GM20431 (cell line): ENCODE results near the gene TENM4.

Source experiments
- in situ Hi-C: fragments of 300-500 bp; cut with MseI, MboI; formaldehyde crosslinking; loops from one replicate; pipeline ENCODE4 v1.15.0; 2020; ENCODE audit warnings: low sequenced_read_pairs; ENCODE audit not compliant: unreplicated experiment

The TENM4 gene

DNA sequence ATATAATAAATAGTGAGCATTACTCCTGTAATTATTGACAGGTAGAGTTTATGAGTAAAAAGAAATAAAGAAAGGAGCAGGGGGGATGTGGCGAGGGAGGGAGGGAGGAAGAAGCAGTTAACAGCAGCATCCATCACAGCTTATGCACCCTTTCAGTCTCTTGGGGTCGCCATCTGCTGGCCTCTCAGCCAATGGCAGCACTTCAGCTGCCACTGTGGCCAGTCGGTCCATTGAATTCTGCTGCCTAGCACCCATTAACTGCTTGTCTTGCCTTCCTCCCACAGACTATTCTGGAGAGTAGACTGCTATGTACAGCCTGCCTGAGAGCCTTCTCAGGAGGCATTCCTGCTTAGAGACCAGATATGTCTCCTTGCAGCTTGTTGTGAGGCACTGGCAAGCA lies 388.3 kb downstream of the TENM4 start:
- in situ Hi-C loops = loop anchor here (25.0 kb wide), 1 partner anchor 415 kb away; no protein-coding TSS in a partner anchor

DNA sequence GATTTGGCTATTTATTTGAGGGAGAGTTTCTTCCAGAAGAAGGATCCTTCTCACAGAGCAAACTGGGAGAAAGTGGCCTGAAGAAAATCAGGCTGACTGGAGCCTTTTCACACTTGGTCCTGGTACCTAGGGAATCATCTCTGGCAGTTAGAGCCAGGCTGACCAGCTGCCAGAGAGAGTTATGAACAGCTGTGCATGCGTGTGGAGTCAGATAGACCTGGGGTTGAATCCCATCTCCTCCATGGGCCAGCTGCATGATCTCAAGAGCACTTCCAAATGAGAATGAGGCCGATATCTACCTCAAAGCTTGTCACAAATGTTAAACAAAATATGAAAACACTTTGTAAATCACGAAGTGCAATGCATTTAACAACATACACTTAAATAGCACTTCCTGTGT lies 390.0 kb downstream of the TENM4 start:
- in situ Hi-C loops = loop anchor here (25.0 kb wide), 1 partner anchor 413 kb away; no protein-coding TSS in a partner anchor

DNA sequence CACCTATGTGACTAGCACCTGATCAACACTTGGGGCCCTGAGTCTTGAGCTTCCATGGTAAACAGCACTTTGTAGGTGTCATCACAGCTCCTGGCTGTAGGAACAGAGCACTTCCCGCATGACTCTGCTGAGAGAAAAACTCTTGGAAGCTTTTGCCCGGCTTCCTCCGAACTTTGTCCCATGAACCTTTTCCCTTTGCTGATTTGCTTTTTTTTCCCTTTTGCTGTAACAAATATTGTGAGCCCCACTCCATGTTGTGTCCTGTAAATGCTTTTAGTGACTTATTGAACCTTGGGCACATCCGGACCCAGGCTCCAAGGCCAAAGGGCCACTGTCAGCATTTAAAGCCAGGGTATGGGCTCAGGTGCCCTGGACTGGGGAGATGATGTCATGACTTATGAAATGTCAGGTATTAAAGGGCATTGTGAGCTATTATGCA lies 391.1 kb downstream of the TENM4 start:
- in situ Hi-C loops = loop anchor here (25.0 kb wide), 1 partner anchor 412 kb away; no protein-coding TSS in a partner anchor

DNA sequence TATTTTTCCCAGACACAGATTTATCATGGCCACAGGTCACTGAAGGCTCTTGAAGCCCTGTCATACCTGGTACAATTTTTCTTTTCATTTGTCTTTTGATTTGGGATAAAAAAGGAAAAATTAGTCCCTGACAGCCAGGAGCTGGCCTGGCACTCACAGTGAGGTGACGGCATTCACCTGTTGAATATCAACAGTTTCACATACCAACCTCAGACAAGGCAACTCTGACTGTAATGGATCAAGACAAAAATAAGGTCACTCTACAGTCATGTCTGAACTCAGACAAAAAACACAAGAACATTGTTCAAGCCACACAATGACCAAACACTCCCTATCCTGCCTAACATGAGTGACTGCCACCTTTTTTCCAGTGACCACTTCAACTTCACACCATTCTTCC lies 392.9 kb downstream of the TENM4 start:
- in situ Hi-C loops = no loop called here

DNA sequence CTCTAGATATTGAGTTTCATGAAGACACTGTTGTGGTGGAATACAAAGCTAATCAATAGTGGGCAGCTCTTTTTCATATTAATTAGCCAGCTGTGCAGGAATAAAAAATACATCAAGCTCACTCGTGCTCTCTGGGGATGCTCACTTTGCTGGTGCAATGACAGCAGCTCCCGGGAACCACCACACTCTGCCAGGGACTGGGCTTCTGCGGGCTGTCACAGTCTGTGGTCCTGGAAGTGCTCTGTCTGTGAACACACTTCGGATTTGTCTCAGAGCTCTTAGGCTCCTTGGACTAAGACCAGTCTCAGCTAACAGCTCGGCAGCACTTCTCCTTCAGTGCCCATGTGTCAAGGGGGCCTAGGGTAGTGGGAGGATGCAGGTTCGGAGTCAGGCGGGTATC lies 393.5 kb downstream of the TENM4 start:
- in situ Hi-C loops = no loop called here

DNA sequence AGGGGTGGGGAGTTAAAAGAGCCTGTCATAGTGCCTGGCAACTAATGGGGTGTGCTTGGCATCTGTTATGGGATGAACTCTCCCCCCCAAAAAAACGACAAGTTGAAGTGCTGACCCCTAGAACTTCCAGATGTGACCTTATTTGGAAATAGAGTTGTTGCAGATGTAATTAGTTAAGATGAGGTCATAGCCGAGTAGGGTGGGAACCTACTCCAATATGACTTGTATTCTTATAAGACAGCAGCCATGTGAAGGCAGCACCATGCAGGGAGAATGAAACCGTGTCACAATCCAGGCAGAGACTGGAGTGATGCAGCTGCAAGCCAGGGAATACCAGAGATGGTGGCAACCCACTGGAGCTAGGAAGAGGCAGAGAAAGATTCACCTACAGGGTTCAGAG lies 394.5 kb downstream of the TENM4 start:
- in situ Hi-C loops = no loop called here

DNA sequence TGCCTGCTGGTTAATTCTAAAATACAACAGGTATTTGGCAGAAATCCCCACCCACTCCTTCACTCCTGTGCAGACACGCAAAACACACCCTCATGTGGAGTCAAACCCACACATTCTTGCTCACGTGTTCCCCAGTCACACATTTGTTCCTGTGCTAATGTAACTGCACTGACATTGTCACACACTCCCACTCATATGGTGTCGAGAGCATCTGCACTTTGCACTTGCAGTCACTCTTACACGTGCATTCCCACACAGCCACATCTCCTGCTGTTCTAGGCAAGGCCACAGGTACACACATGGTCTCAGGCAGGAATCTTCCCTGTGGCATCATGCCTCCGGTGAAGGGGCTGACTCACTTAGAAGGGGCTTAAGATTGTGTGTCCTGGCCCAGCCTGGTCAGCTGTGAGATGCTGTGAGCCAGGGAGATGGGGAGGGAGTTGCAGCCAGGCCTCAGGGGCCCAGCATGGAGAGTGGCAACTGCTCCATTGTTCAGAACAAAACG lies 395.0 kb downstream of the TENM4 start:
- in situ Hi-C loops = no loop called here

DNA sequence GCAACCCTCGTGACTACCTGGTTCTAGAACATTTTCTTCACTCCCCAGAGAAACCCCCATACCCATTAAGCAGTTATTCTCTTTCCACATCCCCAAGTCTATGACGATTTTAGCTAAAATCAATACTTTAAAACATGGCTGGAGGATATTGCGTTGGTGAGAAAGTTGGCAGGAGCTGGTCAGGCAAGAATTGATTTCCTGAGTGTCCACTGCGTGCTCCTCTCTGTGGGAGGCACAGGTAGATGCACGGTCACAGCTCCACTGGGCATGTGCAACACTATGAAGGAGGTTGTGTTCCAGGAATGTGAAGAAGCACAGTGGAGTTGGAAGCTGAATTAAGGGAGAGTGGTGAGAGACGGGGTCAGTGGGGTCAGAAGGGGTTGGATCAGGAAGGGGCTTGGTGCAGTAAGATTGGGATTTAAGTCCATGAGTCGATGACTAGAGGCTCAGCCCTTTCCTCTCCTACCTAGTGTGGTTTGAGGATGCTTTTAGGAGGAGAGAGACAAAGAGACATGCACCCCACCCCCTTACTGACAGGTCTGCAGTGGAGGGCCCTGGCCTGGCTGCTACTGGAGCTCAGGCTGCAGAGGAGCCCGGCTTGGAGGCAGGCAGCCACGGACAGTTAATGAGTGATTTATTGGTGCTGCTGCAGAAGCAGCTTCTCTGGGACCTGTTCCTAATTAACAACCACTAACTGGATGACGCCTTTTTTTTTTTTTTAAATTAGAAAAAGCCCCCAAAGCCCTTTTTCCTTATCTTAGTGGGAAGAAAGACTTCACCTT lies 395.6 kb downstream of the TENM4 start:
- in situ Hi-C loops = no loop called here

DNA sequence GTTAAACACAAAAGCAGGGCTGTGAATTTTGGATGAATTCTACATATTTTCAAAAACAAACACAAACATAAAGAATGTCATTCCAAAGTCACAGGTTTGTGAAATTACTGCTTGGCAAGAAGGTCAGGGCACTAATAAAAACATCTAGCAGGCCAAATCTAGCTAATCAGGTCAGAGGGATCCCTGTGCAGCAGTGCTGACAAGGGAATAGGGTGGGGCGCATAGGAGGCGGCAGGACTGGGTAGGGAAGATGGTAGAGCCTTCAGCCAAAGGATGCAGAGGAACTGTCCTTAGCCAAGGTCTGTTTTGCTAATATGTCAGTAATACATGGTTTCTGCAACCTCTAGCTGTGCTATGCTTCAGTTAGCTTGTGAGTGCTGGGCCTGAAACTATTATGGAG lies 396.6 kb downstream of the TENM4 start:
- in situ Hi-C loops = no loop called here

DNA sequence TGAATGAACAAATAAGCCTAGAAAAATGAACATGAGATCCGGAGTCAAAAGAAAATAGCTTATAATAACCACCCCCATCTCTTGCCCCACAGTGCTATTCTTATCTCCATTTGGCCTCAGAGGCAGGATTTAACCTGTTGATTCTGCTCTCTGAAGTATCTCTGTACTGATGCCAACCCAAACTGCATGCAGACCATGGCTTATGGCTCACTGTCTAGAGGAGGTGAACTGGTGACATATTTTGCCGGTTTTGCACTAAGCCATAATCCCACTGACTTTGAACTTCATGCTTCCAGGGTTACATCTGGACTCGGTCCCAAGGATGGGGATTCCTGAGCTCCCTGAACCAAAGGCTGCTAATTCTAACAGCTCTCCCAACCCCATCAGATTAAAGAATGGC lies 397.1 kb downstream of the TENM4 start:
- in situ Hi-C loops = no loop called here

DNA sequence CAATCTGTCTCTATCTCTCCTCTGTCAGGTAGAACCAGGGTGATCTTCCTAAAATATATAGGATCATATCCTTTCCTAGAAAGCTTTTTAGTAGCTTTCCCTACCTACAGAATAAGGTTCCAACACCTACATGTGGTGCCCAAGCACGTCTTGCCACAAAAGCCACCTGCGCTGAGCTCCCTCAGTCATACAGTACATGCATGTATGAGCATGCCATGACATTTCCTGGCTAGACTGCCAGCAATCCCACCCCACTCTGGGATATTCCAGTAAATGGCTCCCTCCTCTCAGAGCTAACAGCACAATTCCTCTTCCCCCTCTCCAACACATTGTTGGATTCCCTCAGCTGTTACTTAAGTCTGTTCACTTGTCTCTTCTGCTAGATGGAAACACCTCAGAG lies 398.0 kb downstream of the TENM4 start:
- in situ Hi-C loops = no loop called here

DNA sequence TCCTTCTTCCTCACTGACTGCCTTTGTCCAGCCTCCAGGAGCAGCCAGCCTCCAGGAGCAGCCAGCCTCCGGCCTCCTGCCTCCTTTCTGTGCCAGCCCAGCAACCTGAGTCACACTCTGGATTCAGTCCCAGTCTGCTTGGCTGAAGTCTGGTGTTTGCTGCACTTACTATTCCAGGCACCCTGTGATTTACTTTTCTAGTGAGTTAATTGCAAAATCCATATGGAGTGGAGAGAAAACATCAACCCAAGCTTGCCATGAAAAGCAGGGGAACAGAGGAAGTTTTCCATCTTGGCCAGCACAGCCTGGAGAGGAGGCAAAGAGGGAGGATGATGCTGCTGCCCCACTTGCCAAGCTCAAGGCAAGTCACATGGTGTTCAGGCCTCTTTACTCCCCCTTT lies 400.5 kb downstream of the TENM4 start:
- in situ Hi-C loops = no loop called here

DNA sequence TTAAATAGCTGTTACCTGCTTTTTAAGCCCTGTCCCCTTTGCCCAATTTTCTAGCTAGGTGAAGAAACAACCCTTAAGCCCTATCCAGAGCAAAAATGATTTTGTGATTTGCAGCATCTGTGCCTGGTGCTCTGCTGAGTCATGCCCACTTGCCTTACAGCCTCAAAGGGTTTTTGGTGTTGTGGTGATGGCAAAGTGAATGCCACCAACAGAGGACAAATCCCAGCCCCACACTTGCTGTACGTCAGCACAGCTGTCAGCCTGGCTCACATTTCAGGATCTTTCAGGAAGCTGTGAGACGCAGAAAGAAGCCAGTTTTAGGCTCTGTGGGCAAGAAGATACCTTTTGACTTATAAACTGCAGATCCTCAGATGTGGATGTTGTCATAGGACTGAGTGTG lies 401.7 kb downstream of the TENM4 start:
- in situ Hi-C loops = no loop called here

DNA sequence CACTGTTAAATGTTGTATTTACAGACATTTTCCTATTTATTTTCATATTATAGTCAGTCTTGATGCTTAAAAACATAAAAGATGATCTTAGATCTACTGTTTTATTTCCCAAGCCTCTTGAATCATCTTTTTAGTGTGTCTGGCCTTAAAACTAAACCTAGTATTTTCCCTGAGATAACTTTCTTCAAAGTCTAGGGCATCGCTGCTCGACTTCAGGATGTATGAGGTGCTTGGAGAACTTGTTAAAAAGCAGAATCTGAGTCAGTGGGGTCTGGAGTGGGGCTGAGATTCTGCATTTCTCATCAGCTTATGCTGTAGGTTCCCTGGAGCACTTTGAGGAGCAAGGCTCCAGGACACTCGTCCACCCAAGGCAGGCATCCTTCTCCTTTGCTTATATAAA lies 404.9 kb downstream of the TENM4 start:
- in situ Hi-C loops = no loop called here

DNA sequence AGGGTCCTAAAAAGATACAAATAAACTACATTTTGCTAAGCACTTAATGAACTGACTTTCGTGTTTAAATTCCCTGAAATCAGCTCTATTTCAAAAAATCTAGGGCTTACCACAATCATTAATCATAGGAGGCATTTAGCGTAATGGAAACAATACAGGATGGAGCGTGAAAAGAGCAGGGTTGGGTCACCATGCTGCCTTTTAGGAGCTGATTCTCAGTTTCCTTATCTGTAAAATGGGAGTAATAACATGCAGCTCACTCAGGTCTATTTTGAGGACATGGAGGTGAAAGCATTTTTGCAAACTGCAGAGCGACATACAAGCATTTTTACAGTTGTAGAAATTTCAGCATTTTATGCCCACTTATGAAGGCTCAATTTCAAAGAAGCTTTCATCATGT lies 407.0 kb downstream of the TENM4 start:
- in situ Hi-C loops = no loop called here

DNA sequence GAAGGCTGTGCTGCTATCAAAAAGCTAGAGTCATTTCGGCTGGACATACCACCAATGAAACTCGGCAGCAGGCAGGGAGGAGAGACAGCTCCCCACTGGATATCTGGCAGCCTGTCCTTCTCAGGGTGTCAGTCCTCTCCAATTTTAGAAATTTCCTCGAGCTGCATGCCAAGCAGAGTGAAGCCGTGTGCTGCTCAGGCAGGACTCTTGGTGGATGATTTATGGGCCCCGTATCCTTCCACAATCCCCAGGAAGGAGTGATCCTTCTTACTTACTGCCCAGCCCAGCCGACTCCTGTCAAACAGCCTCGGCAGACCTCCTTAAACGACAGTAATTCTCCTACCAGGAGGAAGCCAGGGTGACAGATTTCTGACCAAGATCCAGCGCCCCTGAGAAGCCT lies 410.4 kb downstream of the TENM4 start:
- in situ Hi-C loops = no loop called here

DNA sequence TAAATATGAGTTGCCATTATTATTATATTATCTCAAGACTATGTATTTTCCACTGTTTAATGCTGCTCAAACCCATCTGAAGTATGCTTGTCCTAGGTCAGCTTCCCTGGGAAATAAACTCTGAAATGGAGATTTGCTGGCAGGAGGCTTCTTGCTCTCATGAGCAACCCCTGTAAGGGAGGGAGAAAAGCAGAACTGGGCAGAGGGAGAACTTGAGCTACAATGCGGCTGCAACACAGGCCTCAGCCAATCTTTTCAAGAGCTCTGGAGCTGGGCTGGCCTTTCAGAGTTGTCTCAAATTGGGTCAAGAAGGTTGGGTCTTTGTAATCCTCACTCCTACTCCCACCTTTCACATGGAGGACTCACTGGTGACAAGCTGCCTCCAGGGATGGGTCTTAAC lies 412.6 kb downstream of the TENM4 start:
- in situ Hi-C loops = no loop called here

DNA sequence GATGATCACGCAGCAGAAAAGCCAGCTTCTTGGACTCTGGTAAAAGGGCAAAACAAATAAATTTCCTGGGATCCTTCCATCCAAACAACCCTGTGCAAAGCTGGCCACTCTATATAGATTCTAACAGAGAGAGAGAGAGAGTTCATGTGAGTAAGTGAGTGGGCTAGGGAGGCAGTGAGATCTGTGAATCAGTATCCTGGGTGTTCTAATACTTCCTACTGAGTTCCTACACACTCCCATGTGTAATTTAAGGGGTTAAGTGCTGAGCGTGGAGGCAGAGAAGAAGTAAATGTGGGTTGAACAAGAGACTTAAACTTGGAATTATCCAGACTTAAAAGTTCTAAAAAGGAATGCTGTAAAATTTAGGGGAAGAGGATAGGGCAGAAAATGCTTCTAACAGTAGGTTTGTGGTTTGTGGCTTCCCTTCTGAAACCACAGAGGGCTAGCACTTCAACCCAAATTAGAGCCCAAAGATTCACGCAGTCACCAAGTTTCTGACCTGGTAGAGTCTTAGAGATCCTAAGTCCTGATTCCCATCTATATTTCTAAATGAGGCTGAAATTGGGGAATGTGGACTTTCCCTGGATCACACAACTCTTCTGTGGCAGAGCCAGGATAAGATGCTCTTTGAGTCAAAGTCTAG lies 413.9 kb downstream of the TENM4 start:
- in situ Hi-C loops = no loop called here

DNA sequence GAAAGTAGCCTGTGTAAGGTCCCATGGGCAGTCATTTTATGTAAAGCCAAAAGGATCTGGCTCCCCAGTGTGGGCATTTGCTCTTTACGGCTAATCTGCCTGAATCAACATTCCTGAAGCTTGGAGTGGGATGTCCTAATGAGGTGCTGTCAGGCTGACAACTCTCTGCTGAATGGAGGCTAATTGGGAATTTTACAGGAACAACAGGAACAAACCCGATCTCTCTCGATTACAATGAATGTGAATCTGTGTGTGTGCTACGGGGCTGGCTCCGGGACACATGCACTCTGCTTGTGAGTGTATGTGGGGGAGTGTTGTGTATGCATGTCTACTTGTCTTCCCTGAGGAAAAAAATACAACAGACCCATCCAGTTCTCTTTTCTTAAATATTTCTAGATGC lies 415.2 kb downstream of the TENM4 start:
- in situ Hi-C loops = no loop called here

DNA sequence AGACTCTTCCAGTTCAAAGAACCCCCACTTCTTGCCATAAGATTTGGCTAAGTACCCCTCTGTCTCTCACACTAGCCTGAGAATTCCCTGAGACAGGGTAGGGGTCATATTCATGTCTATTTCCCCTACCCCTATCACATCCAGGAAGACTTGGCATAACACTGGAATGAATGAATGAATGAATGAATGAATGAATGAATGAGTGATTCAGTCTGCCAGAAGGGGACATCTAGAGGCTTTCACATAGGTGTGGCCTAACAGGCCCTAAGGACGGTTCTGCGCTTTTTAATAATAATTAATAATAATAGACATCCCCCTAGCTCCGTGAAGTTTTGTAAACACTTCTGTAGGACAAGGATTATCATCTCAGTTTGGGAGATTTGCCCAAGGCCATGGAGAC lies 415.7 kb downstream of the TENM4 start:
- in situ Hi-C loops = no loop called here

DNA sequence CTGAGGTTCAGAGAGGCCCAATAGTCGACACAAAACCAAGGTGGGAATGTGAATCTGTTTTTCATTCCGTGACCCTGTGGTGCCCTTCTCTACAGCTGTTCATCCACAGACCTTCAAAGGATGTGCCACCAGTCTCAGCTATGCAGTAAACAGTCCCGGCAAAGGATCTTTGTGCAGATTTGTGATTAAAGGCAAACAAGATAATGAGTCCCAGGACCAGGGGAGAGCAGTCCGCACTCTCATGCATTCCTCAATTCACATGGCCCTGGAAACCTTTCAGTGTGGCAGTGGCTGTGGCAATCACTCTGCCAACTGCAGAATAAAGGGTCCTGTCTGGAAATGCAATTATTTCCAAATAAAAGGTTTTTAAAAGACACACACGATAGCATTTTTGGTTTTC lies 418.6 kb downstream of the TENM4 start:
- in situ Hi-C loops = no loop called here

DNA sequence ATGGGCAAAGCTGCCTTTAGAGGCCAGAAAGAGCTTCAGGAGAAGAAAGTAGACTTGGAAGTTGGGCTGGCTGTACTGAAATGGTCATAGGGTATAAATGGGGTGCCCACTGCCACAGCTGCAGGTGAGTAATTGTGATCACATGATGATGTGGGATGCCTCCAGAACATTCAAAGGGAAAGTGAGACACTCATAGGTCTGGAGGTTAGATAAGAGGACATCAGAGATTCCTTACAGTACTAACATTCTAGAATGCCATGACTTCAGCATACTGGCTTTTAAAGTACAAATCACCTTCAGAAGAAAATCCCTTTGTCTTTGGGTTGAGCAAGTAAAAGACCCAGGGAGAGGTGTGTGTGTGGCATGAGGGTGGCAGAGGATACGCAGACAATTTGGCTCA lies 419.2 kb downstream of the TENM4 start:
- in situ Hi-C loops = no loop called here
